Neural cell (in vitro differentiated cells): ENCODE measurements around the gene KLHL21.

Experiments used
- CTCF ChIP-seq: fragments of 450-650 bp; IDR thresholded peaks from 2 replicates; pipeline ENCODE4 v1.5.1; 2014; ENCODE audit warnings: antibody characterized with exemption, mild to moderate bottlenecking, moderate library complexity; ENCODE audit not compliant: poor library complexity, severe bottlenecking
- EP300 ChIP-seq: fragments of 450-650 bp; conservative IDR thresholded peaks from 2 replicates; pipeline ENCODE4 v1.6.1; 2014; ENCODE audit warnings: antibody characterized with exemption, mild to moderate bottlenecking, moderate library complexity; ENCODE audit not compliant: poor library complexity, severe bottlenecking
- POLR2AphosphoS5 ChIP-seq: IDR thresholded peaks from 2 replicates; pipeline ENCODE4 v1.6.1; 2012

- TF ChIP-seq CTCF: no peak
- no peak for TF ChIP-seq EP300
- peak; percentile 13 for TF ChIP-seq POLR2AphosphoS5
These were observed at the start of gene KLHL21 for GRCh38 chr1:6602669-6603237.
